ENCODE measurements around the gene SLC2A13.

The SLC2A13 gene

GRCh38 chr12:39920222-39920621, 185.7 kb downstream of the SLC2A13 start:
- ChIA-PET POLR2A (no interaction called here), CTCF (no interaction called here)

DNA sequence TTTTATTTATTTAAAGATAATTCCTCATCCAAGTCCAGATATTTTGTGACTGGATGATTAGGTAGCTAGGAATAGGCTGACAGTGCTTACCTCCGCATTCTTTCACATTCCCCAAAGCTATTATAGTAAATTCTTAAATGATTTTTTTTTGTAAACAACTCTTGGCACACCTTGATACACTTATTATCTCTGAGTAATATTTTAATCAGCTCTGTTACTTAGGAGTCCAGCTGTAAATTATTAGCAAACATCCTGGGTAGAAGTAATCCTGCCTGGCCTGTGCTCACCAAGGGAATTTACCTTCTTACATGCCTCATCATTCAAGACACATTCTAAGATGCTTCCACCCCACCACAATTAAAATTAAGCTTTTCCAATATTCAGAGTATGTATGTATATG, 186.1 kb downstream of the SLC2A13 start:
- POLR2A ChIA-PET = no interaction called here

More at GRCh38 chr12:39920222-39920621, 185.7 kb downstream of the SLC2A13 start:
- TF ChIP-seq, protein P1, sequence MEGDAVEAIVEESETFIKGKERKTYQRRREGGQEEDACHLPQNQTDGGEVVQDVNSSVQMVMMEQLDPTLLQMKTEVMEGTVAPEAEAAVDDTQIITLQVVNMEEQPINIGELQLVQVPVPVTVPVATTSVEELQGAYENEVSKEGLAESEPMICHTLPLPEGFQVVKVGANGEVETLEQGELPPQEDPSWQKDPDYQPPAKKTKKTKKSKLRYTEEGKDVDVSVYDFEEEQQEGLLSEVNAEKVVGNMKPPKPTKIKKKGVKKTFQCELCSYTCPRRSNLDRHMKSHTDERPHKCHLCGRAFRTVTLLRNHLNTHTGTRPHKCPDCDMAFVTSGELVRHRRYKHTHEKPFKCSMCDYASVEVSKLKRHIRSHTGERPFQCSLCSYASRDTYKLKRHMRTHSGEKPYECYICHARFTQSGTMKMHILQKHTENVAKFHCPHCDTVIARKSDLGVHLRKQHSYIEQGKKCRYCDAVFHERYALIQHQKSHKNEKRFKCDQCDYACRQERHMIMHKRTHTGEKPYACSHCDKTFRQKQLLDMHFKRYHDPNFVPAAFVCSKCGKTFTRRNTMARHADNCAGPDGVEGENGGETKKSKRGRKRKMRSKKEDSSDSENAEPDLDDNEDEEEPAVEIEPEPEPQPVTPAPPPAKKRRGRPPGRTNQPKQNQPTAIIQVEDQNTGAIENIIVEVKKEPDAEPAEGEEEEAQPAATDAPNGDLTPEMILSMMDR (IDR thresholded peaks at IDR 0.05; ENCODE audit: insufficient read depth, low read length, missing control alignments) = no peak
- DNase-seq (ENCODE audit: low read depth, low spot score) = no peak
- no peak overlapping the region for H3K4me3 ChIP-seq (ENCODE audit: low read depth, low read length)

GRCh38 chr12:39915249-39915648, 190.6 kb downstream of the SLC2A13 start:
- ChIA-PET POLR2A (no interaction called here), CTCF (no interaction called here)
- H3K4me3 ChIP-seq (ENCODE audit: low read depth, low read length) = no peak overlapping the region
- TF ChIP-seq, protein P1 (IDR thresholded peaks at IDR 0.05; ENCODE audit: insufficient read depth, low read length, missing control alignments) = no peak
- no peak for DNase-seq (ENCODE audit: low read depth, low spot score)

More for the DNA sequence above, 186.1 kb downstream of the SLC2A13 start:
- H3K4me3 ChIP-seq (ENCODE audit: low read depth, low read length) = no peak overlapping the region
- no peak for DNase-seq (ENCODE audit: low read depth, low spot score)
- CTCF ChIA-PET = no interaction called here
- TF ChIP-seq, protein P1 (IDR thresholded peaks at IDR 0.05; ENCODE audit: insufficient read depth, low read length, missing control alignments) = no peak

- TF ChIP-seq, protein P1 (IDR thresholded peaks at IDR 0.05; ENCODE audit: insufficient read depth, low read length, missing control alignments) = no peak
- no peak for DNase-seq (ENCODE audit: low read depth, low spot score)
- CTCF ChIA-PET = no interaction called here
- no peak overlapping the region for H3K4me3 ChIP-seq (ENCODE audit: low read depth, low read length)
- POLR2A ChIA-PET = no interaction called here
These were observed 193.5 kb downstream of the SLC2A13 start for GRCh38 chr12:39912211-39912980.

DNA sequence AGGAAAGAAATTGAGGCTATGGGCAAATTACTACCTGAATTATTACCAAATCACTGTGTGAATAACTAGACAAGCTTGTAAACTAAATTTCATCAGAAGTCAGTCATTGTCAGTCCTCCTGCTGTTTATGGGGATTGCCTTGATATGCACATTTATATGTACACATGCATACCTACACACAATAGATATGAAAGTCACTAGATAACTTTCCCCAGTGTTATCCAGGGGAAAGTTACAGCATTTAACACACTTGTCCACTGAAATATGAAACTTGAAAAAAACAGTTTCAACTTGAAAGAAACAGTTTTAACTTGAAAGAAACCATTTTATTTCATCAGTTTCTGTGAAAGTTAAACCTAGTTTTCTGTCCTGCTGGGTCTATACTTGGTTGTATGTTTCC, 199.6 kb downstream of the SLC2A13 start:
- TF ChIP-seq, protein P1 (IDR thresholded peaks at IDR 0.05; ENCODE audit: insufficient read depth, low read length, missing control alignments) = no peak
- CTCF ChIA-PET = no interaction called here
- POLR2A ChIA-PET = no interaction called here
- no peak for DNase-seq (ENCODE audit: low read depth, low spot score)
- H3K4me3 ChIP-seq (ENCODE audit: low read depth, low read length) = no peak overlapping the region

GRCh38 chr12:39905152-39905551, 200.7 kb downstream of the SLC2A13 start:
- peak; percentile 3 for DNase-seq (ENCODE audit: low read depth, low spot score)
- TF ChIP-seq, protein P1 (IDR thresholded peaks at IDR 0.05; ENCODE audit: insufficient read depth, low read length, missing control alignments) = no peak
- no peak overlapping the region for H3K4me3 ChIP-seq (ENCODE audit: low read depth, low read length)
- POLR2A ChIA-PET = interaction anchor here (0.6 kb wide), 1 partner anchor 13 kb away, joined by 3 read pairs; no protein-coding TSS in a partner anchor
- CTCF ChIA-PET = no interaction called here
